C4-2B (cell line): Measurements from ENCODE around the gene PPP1CA.

Experiments used
- ZFX ChIP-seq: fragments of 450-650 bp; IDR thresholded peaks from 2 replicates; pipeline ENCODE4 v1.6.1; 2017
- TF ChIP-seq, protein P1 (sequence below): fragments of 450-650 bp; conservative IDR thresholded peaks from 2 replicates; pipeline ENCODE4 v1.5.1; 2017; ENCODE audit warnings: mild to moderate bottlenecking

DNA sequence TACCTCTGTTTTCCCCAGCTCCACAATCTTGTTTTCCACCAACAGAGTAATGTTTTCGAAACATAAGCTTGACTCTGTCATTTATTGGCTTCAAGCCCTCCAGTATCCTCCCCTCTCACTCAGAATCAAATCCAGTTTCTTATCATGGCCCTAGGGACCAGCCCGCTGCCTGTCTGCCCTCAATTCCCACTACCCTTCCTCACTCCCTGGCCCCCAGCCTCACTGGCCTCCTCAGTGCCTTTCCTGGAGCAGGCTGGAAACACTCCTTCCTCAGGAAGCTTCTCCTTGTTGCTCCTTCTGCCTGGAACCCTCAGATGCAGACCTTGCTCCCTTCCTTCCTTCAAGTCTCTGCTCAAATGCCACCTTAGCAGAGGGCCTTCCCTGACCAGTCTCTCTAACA is 52.2 kb downstream of the PPP1CA start:
- TF ChIP-seq, protein P1, sequence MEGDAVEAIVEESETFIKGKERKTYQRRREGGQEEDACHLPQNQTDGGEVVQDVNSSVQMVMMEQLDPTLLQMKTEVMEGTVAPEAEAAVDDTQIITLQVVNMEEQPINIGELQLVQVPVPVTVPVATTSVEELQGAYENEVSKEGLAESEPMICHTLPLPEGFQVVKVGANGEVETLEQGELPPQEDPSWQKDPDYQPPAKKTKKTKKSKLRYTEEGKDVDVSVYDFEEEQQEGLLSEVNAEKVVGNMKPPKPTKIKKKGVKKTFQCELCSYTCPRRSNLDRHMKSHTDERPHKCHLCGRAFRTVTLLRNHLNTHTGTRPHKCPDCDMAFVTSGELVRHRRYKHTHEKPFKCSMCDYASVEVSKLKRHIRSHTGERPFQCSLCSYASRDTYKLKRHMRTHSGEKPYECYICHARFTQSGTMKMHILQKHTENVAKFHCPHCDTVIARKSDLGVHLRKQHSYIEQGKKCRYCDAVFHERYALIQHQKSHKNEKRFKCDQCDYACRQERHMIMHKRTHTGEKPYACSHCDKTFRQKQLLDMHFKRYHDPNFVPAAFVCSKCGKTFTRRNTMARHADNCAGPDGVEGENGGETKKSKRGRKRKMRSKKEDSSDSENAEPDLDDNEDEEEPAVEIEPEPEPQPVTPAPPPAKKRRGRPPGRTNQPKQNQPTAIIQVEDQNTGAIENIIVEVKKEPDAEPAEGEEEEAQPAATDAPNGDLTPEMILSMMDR: no peak
- TF ChIP-seq ZFX: no peak
